Mononuclear cell (primary cell): ENCODE results near the gene EPG5. TPM values are rescaled to one million over a fixed set of nuclear protein-coding genes. Genes with fewer than 3 reads are reported as not detected.

Experiments used
- H3K27me3 ChIP-seq: 2 replicates; pipeline ENCODE4 v1.6.0; 2011; ENCODE audit warnings: low read length, control low read depth; ENCODE audit not compliant: insufficient read depth
- H3K4me1 ChIP-seq: 2 replicates; pipeline ENCODE4 v1.5.1; 2011; ENCODE audit warnings: mild to moderate bottlenecking, low read length, control low read depth; ENCODE audit not compliant: insufficient read depth
- H3K4me3 ChIP-seq: 2 replicates; pipeline ENCODE4 v1.5.1; 2011; ENCODE audit warnings: mild to moderate bottlenecking, low read length, moderate library complexity
- H3K9me3 ChIP-seq: 2 replicates; pipeline ENCODE4 v1.5.1; 2011; ENCODE audit warnings: low read depth, mild to moderate bottlenecking, control low read depth, low read length
- total RNA-seq: library from RNA; depleted of rRNA; stranded (reverse); fragments of >200 nt; gene quantifications from one replicate; pipeline ENCODE4 v1.2.3, GENCODE V29; 2012

The EPG5 gene
- total RNA-seq, 1 donor = 44.0 TPM

- no peak overlapping the region for H3K4me3 ChIP-seq
- no peaks in the 10 kb centered on the region for H3K27me3 ChIP-seq
- no peaks in the 10 kb centered on the region for H3K9me3 ChIP-seq
- peaks cover 5% of the 10 kb centered on the region for H3K4me1 ChIP-seq
These were observed 91.0 kb downstream of the EPG5 start for GRCh38 chr18:45876161-45876560.

- Histone ChIP-seq H3K27me3 (no peaks in the 10 kb centered on the region), H3K4me1 (peaks cover 5% of the 10 kb centered on the region), H3K9me3 (no peaks in the 10 kb centered on the region), H3K4me3 (no peak overlapping the region)
These were observed 92.5 kb downstream of the EPG5 start for GRCh38 chr18:45874491-45875184.

GRCh38 chr18:45871431-45872084 is 95.6 kb downstream of the EPG5 start:
- peaks cover 5% of the 10 kb centered on the region for H3K4me1 ChIP-seq
- H3K4me3 ChIP-seq = no peak overlapping the region
- no peaks in the 10 kb centered on the region for H3K9me3 ChIP-seq
- no peaks in the 10 kb centered on the region for H3K27me3 ChIP-seq

- Histone ChIP-seq H3K9me3 (no peaks in the 10 kb centered on the region), H3K27me3 (no peaks in the 10 kb centered on the region), H3K4me3 (no peak overlapping the region), H3K4me1 (peaks cover 5% of the 10 kb centered on the region)
These were observed 96.7 kb downstream of the EPG5 start for GRCh38 chr18:45870419-45870818.

GRCh38 chr18:45865466-45865865 is 101.7 kb downstream of the EPG5 start:
- H3K9me3 ChIP-seq = no peaks in the 10 kb centered on the region
- H3K27me3 ChIP-seq = no peaks in the 10 kb centered on the region
- no peak overlapping the region for H3K4me3 ChIP-seq
- H3K4me1 ChIP-seq = no peaks in the 10 kb centered on the region

DNA sequence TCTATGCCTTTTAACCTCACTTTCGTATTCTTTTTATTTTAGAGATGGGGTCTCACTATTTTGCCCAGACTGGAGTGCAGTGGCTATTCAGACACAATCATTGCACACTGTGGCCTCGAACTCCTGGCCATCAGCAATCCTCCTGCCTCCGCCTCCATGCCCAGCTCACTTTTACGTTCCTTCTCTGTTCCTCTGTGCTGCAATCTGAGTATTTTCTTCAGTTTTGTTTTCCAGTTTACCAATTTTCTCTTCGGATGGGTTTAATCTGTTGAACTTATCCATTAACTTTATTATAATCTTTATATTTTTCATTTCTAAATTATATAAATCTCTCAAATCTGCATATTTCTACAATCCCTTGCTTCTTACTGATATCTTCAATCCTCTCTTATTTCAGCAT is 103.0 kb downstream of the EPG5 start:
- Histone ChIP-seq H3K4me3 (no peak overlapping the region), H3K27me3 (no peaks in the 10 kb centered on the region), H3K9me3 (no peaks in the 10 kb centered on the region), H3K4me1 (no peaks in the 10 kb centered on the region)

- Histone ChIP-seq H3K4me1 (no peaks in the 10 kb centered on the region), H3K4me3 (no peak overlapping the region)
These were observed 103.7 kb downstream of the EPG5 start for GRCh38 chr18:45863469-45863868.

DNA sequence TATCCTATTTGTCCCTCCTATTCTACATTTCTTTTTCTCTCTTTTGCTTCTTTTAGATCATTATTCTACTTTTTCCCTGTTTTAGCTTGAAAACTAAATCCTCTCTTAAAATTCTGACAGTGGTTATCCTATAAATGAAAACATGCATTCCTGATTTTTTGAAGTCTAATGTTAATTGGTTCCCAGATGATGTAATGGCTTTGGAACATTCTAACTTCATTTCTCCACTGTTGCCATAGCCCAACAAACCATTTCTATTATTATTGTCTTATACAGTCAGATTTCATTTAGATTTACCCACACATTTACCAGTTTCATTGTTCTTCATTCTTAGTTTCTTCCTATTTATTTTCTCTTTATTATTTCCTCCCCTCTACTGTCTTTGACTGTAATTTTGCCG is 105.2 kb downstream of the EPG5 start:
- Histone ChIP-seq H3K27me3 (no peaks in the 10 kb centered on the region), H3K4me3 (no peak overlapping the region), H3K4me1 (no peaks in the 10 kb centered on the region), H3K9me3 (no peaks in the 10 kb centered on the region)

More at GRCh38 chr18:45863469-45863868, 103.7 kb downstream of the EPG5 start:
- no peaks in the 10 kb centered on the region for H3K27me3 ChIP-seq
- no peaks in the 10 kb centered on the region for H3K9me3 ChIP-seq

DNA sequence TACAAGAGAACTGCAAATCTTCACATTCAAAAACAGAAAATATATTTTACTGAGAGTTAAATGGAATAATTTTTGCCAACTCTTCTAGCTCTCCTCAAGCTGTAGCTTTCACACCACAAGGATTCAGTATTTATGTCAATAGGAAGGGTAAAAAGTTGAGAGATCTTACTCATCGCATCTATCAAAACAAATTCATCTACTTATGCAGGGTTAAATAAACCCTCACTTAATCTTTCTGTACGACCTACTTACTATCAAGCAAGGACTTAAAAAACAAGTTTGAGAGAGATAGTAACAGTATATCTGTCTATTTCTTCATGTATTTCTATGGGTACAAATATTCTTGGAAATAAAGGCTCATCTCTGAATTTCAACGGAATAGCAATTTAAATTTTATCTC is 106.2 kb downstream of the EPG5 start:
- H3K4me3 ChIP-seq = no peak overlapping the region
- H3K4me1 ChIP-seq = no peaks in the 10 kb centered on the region
- no peaks in the 10 kb centered on the region for H3K9me3 ChIP-seq
- H3K27me3 ChIP-seq = no peaks in the 10 kb centered on the region

- Histone ChIP-seq H3K4me3 (no peak overlapping the region), H3K4me1 (no peaks in the 10 kb centered on the region), H3K27me3 (no peaks in the 10 kb centered on the region), H3K9me3 (no peaks in the 10 kb centered on the region)
These were observed 106.6 kb downstream of the EPG5 start for GRCh38 chr18:45860492-45860891.

DNA sequence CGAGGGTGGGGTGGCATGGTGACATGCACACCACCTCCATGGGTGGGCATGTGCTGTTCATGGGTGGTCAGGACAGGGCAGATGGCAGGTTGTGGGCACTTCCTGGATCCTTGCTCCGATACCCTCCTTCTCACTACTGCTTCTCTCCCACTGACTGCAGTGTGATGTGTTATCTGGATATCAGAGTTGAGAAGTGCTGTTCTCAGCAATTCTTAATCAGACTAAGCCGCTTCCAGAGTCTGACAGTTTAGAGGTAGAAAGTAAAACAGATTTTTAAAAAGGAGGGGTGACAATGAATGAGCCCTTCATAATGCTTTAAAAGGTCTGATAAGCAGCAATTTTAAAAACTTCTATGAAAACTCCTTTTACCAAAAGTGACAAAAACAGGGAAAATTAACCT is 107.8 kb downstream of the EPG5 start:
- H3K4me3 ChIP-seq = no peak overlapping the region
- no peaks in the 10 kb centered on the region for H3K27me3 ChIP-seq
- no peaks in the 10 kb centered on the region for H3K9me3 ChIP-seq
- H3K4me1 ChIP-seq = no peaks in the 10 kb centered on the region

GRCh38 chr18:45856531-45856930 is 110.6 kb downstream of the EPG5 start:
- H3K27me3 ChIP-seq = no peaks in the 10 kb centered on the region
- no peaks in the 10 kb centered on the region for H3K9me3 ChIP-seq
- H3K4me3 ChIP-seq = no peak overlapping the region
- H3K4me1 ChIP-seq = no peaks in the 10 kb centered on the region

DNA sequence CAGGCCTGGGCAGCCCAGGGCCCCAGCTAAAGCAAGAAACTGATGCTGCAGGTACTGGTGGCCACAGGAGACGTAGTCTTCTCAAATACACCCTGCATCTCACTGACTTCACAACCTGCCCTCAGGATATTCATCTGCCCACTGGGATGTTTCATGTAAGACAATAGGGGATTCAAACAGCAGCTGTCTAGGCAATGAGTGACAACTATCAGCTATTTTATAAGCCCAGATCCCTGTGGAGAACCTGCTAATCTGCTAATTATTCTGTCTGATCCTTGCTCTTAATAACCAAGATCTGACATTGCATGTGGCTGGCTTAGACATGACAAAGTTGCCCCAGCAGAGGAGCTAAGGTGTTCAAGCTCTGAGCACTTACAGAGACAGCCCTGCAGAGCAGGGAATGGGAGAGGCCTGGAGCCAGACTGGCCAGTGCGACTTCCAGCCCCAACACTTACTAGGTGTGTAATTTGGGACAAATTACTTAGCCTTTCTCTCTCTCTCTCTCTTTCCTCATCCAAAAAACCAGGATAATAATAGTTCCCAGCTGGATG is 113.0 kb downstream of the EPG5 start:
- no peaks in the 10 kb centered on the region for H3K4me1 ChIP-seq
- H3K4me3 ChIP-seq = no peak overlapping the region
- no peaks in the 10 kb centered on the region for H3K27me3 ChIP-seq
- H3K9me3 ChIP-seq = no peaks in the 10 kb centered on the region

DNA sequence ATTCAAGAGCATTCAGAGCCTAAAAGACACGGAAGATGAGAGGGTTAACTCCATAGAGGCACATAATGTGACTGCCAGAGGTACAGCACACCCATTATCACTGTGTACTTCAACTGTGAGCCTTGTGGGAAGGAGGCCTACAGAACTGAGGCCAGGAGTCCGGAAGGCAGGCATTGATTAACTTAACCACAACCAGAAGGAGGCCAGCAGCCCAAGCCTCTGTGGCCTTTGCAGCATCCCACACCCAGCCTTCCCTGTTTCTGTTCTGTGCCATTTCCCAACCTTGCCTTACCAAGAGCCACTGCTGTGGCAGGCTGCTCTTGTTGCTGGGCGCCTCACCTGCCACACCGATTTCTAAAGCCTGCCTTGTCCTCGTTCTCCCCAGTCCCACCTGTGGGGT is 114.5 kb downstream of the EPG5 start:
- Histone ChIP-seq H3K9me3 (no peaks in the 10 kb centered on the region), H3K4me3 (no peak overlapping the region), H3K4me1 (no peaks in the 10 kb centered on the region), H3K27me3 (no peaks in the 10 kb centered on the region)

- H3K9me3 ChIP-seq = no peaks in the 10 kb centered on the region
- H3K4me1 ChIP-seq = no peaks in the 10 kb centered on the region
- no peak overlapping the region for H3K4me3 ChIP-seq
- H3K27me3 ChIP-seq = no peaks in the 10 kb centered on the region
These were observed 115.8 kb downstream of the EPG5 start for GRCh38 chr18:45851161-45851925.
